ENCODE data around the gene SLC25A27.
A peak's percentile ranks its signal among the peaks of the same experiment; 100 is the strongest.

SLC25A27 gene

DNA sequence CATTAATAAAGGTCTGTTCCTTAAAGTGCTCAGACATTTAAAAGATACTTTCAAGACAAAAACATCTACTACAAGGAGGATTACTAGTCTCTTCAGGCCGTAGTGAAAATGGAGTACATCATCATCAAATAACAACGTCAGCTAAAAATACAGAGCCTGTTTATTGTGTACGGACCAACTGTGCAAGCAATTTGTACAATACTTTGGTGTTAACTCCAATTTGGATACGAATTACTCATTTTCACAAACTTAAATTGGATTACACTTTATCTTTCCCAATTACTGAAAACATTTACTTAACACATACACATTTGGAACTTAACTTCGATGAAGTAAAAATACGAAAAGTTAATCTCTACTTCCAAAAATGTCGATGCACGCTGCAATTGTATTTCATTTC lies 959 bp upstream of the SLC25A27 start:
- DNase-seq = no peak

DNA sequence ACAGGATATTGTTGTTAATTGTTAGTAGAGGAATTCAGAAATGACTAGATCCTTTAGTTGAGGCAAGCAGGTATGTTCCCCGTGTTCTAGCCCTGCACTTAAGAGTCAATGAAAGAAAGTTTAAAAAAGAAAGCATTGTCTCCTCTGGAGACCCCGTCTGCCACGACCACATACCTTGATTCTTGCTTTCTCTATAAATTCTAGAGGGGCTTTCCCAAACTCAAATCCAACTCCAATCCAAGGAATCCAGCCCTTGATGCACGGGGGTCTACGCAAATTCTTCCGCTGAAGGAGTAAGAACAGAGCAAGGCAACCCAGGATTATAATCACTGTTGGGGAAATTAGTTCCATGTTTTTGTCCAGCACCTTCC lies 558 bp upstream of the SLC25A27 start:
- DNase-seq = no peak

DNA sequence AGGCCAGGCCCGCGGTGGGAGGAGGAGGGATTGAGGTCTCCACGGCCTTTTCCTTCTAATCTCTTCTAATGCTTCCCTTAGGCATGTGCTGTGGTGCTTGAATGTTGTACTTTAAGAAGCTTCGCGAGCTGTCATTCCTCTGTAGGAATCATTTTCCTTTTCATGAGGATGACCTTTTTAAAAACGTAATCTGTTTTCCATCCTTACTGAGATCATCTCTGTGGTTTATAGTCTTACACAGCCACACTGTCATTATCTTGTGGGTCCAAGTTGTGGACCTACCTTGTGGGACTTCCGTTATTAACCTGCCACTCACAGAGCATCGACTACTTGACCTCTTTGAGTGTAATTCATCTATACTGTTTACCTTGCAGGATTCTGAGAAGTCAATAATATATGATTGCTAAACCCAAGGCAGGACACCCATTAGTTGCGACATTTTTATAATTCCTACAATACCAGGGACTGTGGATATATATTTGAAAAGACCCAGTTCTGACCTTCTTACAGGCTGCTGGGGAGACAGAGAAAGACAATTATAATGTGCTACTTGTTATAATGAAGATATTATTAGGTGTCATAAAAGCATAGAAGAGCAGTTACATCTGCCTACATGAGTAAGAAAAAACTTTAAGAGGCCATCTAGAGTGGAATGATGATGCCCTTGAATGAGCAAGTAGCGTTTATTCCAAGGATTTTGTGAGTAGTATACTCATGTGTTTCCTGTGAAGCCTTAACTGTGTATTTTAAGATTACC lies 842 bp downstream of the SLC25A27 start:
- DNase-seq = no peak

DNA sequence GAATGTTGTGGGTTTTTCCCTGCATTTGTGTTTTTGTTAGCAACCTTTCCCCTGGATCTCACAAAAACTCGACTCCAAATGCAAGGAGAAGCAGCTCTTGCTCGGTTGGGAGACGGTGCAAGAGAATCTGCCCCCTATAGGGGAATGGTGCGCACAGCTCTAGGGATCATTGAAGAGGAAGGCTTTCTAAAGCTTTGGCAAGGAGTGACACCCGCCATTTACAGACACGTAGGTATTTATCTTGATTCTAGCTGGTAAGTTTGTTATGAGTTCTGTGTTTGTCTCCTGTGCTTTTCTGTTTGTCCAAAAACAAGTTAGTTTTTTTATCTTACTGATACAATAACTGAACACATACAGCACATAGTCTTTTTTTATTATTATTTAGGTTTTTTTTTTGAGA lies 3.0 kb downstream of the SLC25A27 start:
- no peak for DNase-seq

DNA sequence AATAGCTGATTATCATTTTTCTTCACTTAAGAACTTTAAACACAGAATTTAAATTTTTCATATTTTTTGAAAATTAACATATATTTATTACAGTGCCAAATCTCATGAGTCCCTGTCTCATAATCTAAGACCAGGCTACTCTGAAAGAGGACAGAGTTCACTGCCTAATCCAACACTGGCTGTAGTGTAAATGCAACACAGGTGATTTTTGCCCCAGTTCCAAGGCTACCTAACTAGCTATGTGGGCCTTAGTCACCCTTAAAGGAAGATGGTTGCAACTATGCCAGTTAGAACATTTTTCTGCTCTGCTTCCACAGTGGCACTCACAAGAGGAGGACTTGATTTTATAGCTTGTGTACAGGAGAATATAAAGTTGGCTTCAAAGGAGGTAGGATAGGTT lies 4.9 kb downstream of the SLC25A27 start:
- no peak for DNase-seq

DNA sequence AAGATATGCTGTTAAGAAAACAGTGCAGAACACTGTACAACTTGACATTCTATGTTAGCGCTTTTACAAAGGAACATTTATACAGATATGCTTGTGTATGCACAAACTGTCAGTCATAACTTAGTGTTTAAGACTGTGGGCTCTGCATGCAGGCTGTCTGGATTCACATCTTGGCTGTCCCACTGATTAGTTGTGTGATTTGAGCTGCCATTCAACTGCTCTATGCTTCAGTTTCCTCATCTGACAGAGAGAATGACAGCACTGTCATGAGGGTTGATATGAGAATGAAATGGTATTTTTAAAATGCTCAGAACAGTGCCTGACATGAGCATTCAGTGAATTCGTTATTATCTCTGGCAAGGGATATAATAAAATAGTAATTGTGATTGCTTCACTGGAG lies 8.7 kb downstream of the SLC25A27 start:
- no peak for DNase-seq

DNA sequence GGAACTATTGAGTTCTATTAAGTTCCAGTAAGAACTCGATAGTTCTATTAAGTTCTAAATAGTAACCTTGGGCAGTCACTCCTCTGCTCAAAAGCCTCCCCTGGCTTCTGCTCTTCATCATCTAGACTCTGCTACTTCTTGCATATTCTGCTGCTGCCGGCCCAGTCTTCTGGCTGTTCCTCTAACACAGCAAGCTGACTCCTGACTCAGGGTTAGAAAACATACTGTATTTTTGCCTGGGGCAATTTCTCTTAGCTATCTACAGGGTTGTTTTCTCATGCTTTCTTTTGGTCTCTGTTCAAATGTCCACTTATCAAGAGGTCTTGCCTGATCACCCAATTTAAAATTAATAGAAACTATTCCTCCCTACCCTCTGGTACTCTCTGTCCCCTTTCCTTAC lies 14.6 kb downstream of the SLC25A27 start:
- no peak for DNase-seq

DNA sequence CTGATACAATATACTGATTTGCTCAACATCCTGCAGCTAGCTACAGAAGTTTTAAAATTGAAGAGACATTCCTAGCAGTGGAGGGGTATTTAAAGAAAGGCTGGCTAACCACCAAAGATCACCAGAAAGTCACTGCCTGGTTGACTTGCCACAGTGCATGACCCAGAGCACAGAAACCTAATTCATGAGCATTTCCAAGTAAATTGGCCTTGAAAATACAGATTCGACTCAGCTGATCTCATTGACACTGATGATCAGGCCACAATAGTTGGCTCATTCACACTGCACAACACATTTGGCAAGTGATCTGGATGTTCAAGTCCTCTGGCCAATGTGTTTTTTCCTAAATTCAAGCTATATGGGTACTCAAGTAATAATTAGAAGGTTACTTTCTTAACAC lies 21.6 kb downstream of the SLC25A27 start:
- no peak for DNase-seq

DNA sequence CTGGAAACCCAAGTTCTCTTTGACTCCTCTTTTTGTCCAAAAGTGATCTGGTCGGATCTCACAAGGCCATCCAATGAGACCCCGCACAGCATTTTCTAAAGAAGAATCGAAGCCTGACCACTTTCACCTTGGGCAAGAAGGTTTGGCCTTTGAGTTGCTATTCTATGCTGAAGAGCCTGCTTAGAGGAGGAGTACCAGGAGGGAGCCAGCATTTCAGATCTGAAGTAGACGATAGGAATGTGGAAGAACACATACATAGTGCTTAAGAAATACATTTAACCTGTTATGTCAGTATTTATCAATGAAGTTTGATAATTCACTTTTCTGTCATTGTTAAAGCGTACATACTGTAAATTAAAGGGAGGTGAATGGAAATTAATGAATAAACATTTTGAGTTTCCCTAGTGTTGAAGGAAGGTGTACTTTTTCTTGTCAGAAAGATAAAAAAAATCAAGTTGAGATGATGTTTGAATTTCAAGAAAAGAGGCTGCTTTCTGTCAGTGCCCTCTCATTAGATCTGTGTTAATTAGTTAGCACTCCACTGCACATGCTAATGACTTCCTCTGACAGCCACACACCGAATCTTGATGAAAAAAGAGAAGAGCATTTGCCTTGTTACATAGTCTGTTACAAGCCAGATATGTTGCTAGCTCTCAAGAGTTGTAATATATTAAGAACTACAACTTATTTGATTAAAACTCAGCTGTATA lies 24.0 kb downstream of the SLC25A27 start:
- DNase-seq = no peak

DNA sequence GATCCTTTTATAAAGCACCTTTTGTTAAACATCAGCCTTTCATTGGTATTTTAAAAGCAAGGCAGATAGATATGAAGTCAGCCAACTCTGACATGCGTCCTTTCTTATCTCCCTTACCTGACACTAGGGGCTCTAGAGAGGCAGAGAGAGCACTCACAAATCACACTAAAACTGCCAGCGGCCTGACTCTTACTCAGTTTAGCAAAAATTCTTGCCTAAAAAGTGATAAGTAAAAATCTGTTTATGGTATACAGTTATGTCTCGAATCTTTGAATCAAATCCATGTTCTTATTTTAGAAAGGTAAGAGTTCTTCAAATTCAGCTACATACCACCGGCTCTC lies 24.5 kb downstream of the SLC25A27 start:
- DNase-seq = no peak

DNA sequence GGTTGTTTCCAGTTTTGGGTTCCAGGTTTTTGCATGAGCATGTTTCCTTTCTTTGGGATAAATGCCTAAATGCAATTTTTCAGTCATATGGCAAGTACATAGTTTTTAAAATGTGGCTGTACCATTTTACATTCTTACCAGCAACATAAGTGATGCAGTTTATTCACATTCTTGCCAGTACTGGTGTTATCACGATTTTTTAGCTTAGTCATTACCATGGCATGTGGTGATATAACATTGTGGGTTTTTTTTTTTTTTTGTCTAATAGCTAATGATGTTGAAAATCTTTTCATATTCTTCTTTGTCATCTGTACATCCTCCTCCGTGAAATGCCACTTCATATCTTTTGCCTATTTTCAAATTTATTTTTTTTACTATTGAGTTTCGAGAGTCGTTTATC lies 32.0 kb downstream of the SLC25A27 start:
- DNase-seq = peak; percentile 54

DNA sequence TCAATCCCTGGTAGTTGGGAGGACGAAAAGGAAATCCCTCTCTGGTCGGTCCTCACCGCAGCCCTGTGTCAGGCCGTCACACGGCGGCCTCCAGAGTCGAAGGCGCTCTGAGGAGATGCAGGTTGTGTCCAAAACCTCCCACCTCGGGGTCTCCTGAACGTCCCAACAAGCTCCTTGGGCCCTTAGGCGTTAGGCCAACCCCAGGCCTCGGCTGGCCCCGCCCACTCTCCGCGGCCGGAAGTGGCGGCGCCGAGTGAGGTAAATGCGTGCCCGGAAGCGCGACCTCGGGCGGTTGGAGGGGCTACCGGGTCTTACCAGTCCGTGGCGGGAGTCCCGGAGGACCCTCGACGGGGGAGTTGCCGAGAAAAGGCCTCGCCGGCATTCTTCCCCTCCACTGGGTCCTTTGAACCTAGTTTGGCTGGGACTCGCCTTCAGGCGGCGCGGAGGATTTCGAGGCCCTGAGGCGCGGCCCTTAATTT lies 34.9 kb downstream of the SLC25A27 start, which contains the start of gene TDRD6:
Gene TDRD6, plus strand, starts transcription at position 267 of the 479 bp plus-strand sequence. CDS start 244 bp downstream, outside the sequence.
- DNase-seq = no peak

DNA sequence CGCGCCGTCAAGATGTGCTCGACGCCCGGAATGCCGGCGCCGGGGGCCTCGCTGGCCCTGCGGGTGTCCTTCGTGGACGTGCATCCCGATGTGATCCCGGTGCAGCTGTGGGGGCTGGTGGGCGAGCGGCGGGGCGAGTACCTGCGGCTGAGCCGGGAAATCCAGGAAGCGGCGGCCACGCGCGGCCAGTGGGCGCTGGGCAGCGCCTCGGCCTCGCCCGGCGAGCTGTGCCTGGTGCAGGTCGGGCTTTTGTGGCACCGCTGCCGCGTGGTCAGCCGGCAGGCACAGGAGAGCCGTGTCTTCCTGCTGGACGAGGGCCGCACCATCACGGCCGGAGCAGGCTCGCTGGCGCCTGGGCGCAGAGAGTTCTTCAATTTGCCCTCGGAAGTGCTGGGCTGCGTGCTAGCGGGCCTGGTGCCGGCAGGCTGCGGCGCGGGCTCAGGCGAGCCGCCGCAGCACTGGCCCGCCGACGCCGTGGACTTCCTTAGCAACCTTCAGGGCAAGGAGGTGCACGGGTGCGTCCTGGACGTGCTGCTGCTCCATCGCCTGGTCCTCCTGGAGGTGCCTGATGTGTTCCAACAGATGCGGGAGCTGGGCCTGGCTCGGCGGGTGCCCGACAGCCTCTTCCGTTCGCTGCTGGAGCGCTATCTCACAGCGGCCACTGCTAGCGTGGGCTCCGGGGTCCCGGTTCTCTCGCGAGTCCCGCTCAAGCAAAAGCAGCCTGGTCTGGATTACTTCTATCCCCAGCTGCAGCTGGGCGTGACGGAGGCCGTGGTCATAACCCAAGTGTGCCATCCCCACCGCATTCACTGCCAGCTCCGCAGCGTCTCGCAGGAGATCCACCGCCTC lies 35.6 kb downstream of the SLC25A27 start:
- DNase-seq = no peak

DNA sequence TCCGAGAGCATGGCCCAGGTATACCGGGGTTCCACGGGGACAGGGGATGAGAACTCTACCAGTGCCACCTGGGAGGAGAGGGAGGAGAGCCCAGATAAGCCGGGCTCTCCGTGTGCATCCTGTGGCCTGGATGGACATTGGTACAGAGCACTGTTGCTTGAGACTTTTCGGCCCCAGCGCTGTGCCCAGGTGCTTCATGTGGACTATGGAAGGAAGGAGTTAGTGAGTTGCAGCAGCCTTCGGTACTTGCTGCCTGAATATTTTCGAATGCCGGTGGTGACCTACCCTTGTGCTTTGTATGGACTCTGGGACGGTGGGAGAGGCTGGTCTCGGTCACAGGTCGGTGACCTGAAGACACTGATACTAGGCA lies 36.2 kb downstream of the SLC25A27 start:
- no peak for DNase-seq

DNA sequence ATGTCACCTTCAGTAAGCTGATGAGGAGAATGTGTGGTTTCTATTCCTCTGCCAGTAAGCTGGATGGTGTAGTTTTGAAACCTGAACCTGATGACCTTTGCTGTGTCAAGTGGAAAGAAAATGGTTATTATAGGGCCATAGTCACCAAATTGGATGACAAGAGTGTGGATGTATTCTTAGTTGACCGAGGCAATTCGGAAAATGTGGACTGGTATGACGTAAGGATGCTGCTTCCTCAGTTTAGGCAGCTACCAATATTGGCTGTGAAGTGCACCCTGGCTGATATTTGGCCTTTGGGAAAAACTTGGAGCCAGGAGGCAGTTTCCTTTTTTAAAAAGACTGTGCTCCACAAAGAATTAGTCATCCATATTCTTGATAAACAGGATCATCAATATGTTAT lies 36.9 kb downstream of the SLC25A27 start:
- DNase-seq = no peak

DNA sequence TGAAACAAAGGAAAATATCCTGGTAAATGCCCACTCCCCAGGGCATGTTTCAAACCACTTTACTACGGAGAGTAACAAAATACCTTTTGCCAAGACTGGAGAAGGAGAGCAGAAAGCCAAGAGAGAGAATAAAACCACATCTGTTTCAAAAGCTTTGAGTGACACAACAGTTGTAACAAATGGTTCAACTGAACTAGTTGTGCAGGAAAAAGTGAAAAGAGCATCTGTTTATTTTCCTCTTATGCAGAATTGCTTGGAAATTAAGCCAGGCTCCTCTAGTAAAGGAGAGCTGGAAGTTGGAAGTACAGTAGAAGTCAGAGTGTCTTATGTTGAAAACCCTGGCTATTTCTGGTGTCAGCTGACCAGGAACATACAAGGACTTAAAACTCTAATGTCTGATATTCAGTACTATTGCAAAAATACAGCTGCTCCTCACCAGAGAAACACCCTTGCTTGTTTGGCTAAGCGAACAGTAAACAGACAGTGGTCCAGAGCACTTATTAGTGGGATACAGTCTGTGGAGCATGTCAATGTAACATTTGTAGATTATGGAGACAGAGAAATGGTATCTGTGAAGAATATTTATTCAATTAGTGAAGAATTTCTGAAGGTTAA lies 37.5 kb downstream of the SLC25A27 start:
- no peak for DNase-seq

DNA sequence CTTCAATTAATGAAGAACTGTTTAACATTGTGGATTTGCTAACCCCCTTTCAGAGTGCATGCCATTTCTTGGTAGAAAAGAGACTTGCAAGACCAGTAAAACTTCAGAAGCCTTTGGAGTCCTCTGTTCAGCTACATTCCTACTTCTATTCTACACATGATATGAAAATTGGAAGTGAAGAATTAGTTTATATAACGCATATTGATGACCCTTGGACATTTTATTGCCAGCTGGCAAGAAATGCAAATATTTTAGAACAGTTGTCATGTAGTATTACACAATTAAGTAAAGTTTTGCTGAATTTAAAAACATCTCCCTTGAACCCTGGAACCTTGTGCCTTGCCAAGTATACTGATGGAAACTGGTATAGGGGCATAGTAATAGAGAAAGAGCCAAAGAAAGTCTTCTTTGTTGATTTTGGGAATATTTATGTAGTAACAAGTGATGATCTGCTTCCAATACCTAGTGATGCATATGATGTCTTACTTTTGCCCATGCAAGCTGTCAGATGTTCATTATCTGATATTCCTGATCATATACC lies 38.2 kb downstream of the SLC25A27 start:
- no peak for DNase-seq

DNA sequence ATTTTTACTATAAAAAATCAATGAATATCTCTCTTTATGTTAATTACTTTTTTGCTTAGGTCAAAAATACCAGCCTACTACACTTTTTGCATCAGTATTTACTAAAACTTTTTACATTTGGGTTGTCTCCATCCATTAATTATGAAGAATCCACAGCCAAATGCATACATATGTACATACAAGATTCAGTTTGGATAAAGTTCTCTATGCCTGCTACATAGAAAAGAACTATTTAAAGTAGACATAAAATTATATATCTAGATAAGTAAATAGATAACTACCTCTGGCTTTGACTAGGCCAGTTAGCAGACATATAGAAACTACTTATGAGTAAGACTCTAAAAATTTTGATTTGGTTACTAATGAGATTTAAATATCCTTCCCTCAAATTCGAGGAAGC lies 47.2 kb downstream of the SLC25A27 start:
- no peak for DNase-seq

DNA sequence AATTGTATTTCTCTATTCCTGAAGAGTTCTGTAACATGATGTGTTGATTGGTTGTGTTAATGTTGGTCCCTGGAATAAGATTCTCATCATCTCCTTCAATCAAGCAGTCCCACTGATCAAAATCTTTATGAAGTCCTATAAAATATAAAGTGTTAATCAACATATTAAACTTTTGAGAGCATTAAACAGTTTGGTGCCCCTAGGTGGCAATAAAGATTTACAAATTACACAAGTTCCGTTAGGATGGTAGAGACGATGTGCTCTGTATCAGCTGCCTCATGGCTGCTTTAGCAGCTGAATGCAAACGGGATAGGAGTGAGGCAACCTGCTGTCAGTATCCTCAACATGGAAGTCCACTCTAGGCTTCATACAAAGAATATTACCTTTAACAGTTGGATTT lies 51.8 kb downstream of the SLC25A27 start:
- peak; percentile 12 for DNase-seq

DNA sequence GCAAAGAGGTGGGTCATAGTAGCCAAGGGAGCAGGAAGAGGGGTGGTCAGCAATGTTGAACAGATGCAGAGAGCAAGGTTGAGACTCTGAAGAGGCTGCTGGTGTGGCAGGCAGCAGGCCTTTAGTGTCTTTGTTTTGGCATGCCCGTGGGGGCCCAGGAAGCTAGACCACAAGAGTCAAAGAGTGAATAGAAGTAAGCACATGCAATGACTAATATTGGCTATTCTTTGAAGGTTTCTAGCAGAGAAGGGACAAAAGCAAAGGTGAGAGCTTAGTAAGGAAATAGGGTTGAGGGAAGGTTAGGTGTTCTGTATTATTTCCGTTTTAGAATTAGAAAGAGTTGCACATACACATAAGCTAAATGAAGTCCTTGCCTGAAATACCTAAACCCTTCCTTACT lies 53.7 kb downstream of the SLC25A27 start:
- no peak for DNase-seq

DNA sequence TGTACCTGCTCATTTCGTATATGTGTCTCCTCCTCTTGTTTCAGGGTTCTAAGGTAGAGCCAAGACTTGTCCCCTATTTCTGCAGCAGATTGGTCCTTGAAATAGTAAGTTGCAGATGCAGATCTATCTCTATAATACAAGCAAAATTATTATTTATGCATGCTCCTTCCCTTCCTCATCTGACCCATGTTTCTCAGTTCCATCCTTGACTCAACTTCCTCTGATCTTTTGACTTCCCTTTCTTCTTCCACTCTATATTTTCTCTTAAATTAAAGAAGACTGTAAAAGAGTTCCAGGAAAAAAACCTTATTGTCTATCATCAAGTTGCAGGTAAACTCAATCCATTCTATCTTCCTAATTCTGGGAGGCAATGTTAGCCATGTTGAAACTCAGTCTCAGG lies 58.7 kb downstream of the SLC25A27 start:
- DNase-seq = no peak

DNA sequence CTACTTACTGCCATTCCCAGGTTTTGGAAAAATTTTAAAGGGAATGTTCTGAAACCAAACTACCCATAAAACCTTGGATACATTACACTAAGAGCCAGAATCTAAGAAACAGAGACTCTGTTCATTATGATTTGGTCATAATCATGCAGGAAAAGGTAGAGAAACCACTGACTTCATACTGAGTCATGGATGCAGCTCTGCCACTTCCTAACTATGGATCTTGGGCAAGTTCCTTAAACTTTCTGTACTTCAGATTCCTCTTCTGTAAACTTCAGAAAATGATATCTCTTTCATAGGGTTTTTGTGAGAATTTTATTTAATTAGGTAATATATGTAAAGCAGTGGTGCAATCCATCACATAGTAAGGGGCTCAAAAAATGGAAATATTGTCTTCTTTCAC lies 62.4 kb downstream of the SLC25A27 start:
- DNase-seq = no peak

DNA sequence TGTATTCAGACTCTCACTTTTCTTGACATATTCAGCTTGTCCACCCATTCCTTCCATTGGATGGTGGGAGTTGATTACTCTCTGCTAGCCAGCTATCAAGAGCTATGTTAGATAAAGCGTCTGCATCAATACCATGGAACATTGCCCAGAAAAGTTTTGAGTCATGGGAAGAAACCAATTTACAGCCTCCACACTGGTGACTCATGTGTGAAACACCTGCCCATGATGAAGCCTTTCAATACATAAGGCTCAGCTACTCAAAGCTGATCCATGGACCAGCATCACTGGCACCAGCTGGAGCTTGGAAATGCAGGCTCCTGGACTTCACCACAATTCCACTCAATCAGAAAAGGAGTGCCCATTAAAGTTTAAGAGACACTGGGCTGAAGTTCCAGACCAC lies 66.3 kb downstream of the SLC25A27 start:
- DNase-seq = peak; percentile 31
